Esophagus squamous epithelium (tissue), 4 donors: ENCODE results near the gene TFF1.

Experiments used
- CTCF ChIP-seq, 6 experiments: fragments of 450-650 bp in 4 of 6; fragments of 200-600 bp in 2 of 6; sonication (generic) in 2 of 6; IDR thresholded peaks; one replicate each; pipeline ENCODE4 v1.5.1; 2016 to 2019; ENCODE audit warnings: antibody characterized with exemption in 6 of 6, mild to moderate bottlenecking in 4 of 6, moderate library complexity in 4 of 6
- POLR2A ChIP-seq, 4 donors: fragments of 450-650 bp; IDR thresholded peaks; one replicate each; pipeline ENCODE4 v1.6.1; 2017; ENCODE audit warnings: antibody characterized with exemption in 4 of 4, mild to moderate bottlenecking in 4 of 4, moderate library complexity in 3 of 4

- TF ChIP-seq POLR2A (IDR thresholded peaks at IDR 0.05): no peak
- no peak for TF ChIP-seq CTCF (IDR thresholded peaks at IDR 0.05)
Observed at GRCh38 chr21:42403611-42404231, 37.4 kb upstream of the TFF1 start, which contains the start of gene UBASH3A.
